ENCODE data around the gene LRRC3C.
A peak's percentile ranks its signal among the peaks of the same experiment; 100 is the strongest.

LRRC3C gene

DNA sequence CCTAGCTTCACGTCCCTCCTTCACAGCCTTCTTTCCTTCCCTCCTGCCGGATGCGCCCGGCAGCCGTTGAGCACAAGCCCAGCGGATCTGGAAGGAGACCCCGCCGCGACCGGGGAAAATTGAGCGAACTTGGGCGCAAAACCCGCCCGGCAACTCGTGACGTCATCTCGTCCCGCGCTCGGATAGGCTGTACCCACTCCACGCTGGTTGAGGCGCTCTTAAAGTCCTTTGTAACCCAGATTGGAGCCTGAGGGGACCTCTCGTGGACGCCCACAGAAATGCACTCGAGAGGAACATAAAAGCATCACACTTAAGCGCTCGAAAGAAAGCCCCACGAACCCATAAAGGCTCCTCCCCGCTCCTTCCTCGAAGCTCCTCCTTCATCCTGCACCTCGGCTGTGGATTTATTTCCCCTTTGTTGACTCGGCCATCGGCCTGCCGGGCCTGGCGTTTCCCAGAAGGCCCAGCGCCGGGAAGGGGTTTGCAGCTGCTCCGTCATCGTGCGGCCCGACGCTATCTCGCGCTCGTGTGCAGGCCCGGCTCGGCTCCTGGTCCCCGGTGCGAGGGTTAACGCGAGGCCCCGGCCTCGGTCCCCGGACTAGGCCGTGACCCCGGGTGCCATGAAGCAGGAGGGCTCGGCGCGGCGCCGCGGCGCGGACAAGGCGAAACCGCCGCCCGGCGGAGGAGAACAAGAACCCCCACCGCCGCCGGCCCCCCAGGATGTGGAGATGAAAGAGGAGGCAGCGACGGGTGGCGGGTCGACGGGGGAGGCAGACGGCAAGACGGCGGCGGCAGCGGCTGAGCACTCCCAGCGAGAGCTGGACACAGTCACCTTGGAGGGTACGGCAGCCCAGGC lies 53.0 kb downstream of the LRRC3C start, which contains the start of gene PSMD3:
PSMD3 (plus strand) TSS at position 457 of the 856 bp plus-strand sequence; CDS start at position 621, 164 bp downstream.
- peak; percentile 98 for DNase-seq

DNA sequence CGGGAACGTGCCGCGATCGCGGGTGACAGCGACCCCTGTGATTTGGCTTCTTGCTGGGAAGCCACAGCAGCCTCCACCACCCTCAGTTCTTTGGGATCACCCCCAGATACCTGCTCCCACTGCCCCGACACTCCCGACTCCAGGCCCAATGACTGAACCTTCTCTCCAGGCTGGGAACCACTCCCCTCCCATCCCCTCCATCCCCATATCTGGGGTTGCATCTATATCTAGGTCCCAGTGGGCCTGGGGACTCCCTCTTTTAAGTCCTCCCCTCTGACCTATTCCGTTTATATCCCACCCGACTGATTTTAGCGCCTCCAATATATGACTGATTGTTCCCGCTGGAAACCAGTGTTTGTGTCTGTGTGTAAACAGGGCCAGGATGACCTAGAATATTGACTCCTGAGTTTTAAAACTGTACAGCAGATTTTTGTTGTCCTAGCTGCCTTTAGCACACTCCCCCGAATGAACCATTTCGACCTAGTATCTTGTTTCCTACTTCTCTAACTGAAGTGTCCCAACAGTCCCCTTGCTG lies 53.7 kb downstream of the LRRC3C start:
- DNase-seq = no peak

DNA sequence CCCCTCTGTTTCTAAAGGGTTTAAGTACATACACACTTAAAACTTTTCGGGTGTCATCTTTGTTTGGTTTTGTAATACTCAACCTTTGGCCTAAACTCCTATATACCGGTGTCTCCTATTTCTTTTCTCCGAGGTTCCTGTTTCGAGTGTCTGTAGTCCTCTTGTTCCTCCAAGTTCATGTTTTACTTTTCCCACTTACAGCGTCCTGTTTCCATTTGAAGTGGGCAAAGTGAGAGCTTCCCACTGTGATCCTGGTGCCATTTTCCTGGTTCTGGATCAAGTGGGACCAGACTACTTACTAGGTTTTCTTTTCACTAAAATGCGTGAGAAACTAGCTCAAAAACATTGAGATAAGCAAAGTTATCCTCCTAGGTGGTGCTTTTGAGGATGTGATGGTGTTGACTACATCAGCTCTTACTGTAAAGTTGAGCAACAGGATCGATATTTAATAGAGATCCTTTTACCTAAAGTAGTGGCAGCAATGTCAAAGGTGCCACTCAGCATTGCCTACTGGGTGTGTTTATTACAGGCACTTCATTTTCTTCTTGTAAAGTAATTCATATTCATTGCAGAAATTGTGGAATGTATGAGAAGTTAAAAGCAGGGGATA lies 54.3 kb downstream of the LRRC3C start:
- DNase-seq = no peak

DNA sequence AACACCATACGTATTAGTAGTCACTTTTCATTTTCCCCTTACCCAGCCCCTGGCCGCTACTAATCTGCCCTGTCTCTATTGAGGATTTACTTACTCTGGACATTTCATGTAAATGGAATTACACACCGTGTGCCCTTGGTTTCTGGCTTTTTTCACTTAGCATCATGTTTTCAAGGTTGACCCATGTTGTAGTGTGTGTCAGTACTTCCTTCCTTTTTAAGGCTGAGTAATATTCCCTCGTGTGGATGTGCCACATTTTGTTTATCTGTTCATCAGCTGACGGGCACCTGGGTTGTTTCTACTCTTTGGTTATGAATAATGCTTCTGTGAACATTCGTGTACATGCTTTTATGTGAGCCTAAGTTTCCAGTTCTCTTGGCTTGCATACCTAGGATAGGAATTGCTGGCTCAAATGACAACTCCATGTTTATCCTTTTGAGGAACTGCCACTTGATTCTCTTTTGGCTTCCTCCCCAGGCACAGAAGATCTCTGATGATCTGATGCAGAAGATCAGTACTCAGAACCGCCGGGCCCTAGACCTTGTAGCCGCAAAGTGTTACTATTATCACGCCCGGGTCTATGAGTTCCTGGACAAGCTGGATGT lies 60.8 kb downstream of the LRRC3C start:
- DNase-seq = no peak

DNA sequence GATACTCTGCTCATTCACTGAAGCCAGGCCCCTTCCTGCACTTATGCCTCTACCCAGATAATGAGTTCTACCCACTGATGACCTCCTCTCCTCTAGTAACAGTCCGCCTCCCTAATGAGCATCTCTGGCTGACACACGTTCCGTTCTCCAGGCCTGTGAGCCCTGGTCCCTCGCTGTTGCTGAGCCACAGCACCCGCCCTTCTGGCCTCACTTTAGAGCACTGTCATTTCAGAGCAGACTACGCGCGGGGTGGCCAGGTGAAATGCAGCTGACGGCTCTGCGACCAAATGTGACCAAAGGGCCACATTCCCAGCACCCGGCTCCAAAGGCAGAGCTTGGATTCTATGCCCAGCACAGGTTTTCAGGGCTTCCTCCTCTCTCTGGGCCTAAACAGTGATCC lies 66.9 kb downstream of the LRRC3C start:
- DNase-seq = no peak
